ENCODE results near the gene DAGLA.
A peak's percentile ranks its signal among the peaks of the same experiment; 100 is the strongest.

Gene DAGLA

DNA sequence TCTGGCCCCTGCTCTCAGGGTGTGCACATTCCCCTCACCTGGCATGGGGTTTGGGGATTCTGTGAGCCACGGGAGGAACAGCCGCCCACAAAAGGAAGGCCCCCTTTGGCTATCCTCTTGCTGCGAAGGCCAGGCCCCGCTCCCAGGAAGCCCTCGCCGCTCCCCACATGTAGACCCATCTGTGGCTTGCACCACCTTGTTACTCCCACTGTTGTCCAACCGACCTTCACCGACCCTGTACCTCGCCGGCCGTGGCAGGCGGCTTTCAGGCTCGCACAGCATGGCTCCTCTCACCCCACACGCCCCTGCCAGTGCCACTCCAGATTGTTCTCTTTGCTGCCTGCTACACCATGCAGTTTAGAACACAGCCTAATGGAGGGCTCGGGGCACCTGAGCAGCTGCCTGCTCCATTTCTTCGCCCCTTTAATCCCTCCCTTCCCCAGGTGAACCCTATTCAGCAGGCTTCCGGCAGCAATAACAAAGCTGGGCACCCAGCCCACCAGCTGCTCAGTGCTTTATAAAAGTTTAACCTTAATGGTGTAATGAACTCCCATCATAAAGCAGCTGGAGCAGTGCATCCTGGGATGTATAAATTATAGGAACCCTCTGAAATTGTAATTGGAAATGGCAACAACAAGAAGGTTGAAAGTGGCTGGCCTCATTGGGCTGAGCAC is 10.7 kb downstream of the DAGLA start:
- DNase-seq (ENCODE audit: low read depth), result no peak

GRCh38 chr11:61691380-61692156 is 11.4 kb downstream of the DAGLA start:
- no peak for DNase-seq (ENCODE audit: low read depth)

DNA sequence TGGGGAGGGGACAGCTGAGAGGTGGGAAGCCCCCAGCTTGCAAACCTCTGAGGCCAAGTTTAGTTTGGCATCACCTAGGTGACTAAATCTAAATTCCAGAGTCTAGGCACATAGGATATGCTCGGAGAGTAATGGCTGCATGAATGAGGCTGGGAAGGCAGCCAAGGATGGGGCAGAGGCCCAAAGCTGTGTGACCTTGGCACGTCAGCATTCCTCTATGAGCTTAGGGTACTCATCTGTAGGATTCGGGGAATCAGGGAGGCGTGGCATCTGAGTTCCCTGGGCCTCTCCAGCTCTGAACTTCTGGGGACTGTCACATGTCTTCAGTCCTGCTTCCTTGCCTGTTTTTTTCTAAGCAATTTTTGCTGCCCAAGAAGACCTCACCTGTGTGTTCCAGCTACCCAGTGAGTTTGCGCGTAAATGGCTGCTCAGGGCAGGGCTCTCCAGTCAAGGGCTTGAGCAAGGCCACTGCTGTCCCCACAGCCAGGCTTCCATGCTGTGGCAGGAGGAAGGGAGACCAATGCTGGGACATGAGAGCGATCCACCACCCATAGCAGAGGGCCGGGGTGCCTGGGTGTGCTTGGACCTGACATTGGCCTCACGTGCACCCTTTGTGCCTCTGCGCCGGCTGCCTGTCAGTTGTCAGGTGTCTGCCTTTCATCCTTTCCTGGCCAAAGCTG is 13.9 kb downstream of the DAGLA start:
- DNase-seq (ENCODE audit: low read depth), result no peak

GRCh38 chr11:61694602-61694939 is 14.4 kb downstream of the DAGLA start:
- no peak for DNase-seq (ENCODE audit: low read depth)

GRCh38 chr11:61694946-61695706 is 14.9 kb downstream of the DAGLA start:
- DNase-seq (ENCODE audit: low read depth), result no peak

GRCh38 chr11:61695917-61696316 is 15.7 kb downstream of the DAGLA start:
- DNase-seq (ENCODE audit: low read depth), result peak; percentile 52

DNA sequence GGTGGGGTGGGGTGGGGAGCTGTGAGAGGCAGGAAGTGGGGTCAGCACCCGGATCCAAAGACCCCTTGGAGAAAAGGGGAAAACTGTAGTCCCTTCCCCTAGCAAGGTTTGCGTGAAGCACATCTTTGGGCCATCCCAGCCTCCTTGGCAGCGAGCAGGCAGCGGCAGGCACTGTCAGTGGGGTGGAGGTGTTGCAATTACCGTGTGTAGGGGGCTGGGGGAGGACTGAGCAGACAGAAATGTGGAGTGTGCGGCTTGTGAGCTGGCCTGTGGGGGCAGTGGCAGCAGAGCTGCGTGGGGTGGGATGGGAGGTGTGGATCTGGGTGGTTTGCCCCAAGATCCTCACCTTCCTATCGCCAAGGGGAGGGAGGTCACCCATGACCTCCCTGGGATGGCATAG is 16.4 kb downstream of the DAGLA start:
- DNase-seq (ENCODE audit: low read depth), result no peak

GRCh38 chr11:61697078-61697502 is 16.9 kb downstream of the DAGLA start:
- no peak for DNase-seq (ENCODE audit: low read depth)

DNA sequence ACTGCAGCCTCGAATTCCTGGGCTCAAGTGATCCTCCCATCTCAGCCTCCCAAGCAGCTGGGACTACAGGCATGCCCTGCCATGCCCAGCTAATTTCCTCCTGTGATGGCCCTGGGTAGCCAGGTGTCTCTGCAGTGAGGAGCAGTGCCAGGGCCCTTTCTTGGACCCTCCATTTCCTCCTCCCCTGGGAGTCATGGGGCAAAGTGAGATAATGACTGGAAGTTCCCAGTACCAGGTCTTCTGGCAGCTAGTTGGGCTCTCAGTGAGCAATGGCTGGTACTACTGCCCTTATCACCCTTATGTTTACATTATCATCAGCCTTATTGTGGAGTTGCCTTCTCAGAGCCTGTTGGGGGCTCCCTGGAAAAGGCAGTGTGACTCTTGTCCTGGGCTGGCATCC is 17.6 kb downstream of the DAGLA start:
- DNase-seq (ENCODE audit: low read depth), result no peak

DNA sequence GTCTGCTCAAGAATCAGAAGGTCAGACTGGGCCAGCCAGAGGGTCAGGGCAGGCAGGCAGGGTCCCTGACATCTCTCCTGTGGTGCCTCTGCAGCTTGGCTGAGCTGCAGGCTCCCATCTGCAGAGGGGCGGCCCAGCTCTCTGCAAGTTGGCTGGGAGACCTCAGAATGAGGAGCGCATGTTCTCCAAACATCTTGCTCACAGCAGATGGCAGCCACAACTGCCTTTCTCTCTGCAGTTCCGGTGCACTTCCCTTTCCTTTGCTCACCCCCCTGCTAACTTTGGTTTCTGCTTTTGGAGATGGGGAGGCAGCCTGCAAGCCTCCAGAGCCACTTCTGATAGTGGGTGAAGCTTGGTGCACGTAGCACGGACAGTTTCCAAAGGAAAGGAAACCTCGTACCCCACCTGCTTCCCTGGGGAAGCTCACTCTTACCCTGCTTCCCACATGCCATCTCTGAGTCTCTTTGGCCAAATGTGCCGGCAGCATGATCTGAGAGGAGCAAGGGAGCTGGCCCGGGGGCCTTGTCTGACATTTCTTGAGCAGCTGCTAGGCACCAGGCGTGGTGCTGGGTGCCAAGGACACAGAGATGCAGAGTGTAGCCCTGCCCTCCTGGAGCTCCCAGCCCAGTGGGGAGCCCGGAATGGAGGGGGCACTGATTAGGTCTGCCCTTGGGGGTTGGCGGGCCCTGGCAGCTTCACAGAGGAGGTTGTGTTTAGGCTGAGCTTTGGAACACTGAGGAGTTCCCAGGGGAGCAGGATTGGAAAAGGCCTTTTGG is 18.2 kb downstream of the DAGLA start:
- no peak for DNase-seq (ENCODE audit: low read depth)

GRCh38 chr11:61699737-61700160 is 19.6 kb downstream of the DAGLA start:
- no peak for DNase-seq (ENCODE audit: low read depth)

DNA sequence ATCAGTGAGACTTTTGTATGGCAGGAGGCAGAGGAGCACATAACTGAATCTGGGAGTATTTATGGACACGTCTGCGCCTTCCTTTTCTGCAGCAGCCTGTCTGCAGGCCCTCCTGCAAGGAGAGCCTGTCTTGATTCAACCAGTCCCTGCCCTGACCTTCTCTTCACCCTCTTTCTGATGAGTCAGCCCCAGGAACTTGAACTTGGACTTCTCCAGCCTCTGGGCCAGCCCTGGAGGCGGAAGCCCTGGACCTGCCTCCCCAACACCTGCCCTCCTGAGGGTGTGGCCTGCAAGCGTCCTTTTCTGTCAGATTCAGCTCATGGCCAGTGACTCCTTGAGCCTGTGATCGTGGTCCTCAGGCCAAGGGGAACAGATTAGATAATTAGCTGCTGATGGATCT is 20.0 kb downstream of the DAGLA start:
- DNase-seq (ENCODE audit: low read depth), result no peak

GRCh38 chr11:61700720-61701119 is 20.5 kb downstream of the DAGLA start:
- DNase-seq (ENCODE audit: low read depth), result no peak

- no peak for DNase-seq (ENCODE audit: low read depth)
Measured at GRCh38 chr11:61701242-61701886, 21.2 kb downstream of the DAGLA start.

DNA sequence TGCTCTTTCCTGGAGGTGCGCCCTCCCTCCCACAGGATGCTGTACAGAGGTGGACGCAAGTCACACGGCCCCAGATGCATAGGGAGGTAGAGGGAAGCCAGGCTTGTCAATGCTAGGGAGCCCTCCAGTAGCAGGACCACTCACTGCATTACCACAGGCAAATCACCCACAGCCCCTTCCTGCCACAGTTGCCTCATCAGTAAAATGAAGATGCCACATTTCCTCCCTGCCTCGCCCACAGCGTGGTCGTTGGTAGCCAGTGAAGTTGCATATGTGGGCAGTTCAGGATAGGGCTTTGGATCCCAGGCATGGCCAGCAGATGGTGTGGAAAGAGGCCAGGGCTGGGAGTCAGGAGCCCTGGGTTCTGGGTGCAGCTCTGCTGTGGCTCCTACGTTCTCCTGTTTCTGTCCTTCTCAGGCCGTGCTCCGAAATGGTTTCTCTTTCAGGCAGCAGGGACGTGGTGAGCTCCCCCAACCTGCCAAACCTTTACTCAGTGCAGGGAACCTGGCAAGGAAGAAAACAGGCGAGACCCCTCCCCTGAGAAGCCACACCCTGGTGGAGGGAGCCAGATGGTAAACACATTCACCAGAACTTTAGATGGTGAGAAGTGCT is 22.6 kb downstream of the DAGLA start:
- DNase-seq (ENCODE audit: low read depth), result no peak

GRCh38 chr11:61704838-61705237 is 24.6 kb downstream of the DAGLA start:
- no peak for DNase-seq (ENCODE audit: low read depth)

GRCh38 chr11:61706452-61707400 is 26.5 kb downstream of the DAGLA start:
- no peak for DNase-seq (ENCODE audit: low read depth)

DNA sequence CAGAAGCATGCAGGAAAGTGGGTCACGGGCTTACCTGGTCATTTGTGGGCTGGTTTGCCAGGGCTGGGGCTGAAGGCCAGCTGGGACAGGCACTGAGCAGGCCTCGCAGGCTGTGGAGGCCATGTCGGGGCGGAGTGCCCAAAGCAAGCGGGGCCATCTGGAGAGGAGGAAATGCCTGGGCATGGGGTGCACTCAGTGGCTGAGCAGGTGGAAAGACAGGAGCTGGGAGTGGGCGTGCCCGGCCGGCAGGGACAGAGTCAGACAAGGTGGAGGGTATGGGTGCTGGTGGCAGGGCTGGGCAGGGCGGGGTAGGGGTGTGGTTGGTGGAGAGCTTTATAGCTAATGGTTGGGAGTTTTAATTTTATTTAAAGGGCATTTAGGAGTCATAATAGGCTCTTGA is 27.4 kb downstream of the DAGLA start:
- no peak for DNase-seq (ENCODE audit: low read depth)

- no peak for DNase-seq (ENCODE audit: low read depth)
Measured at GRCh38 chr11:61709110-61709509, 28.9 kb downstream of the DAGLA start.

GRCh38 chr11:61709572-61709971 is 29.4 kb downstream of the DAGLA start:
- DNase-seq (ENCODE audit: low read depth), result no peak

All from stromal cell of bone marrow (primary cell).